Measurements from ENCODE around the gene WDR47.

WDR47 gene

GRCh38 chr1:109083923-109084322 is 42.0 kb upstream of the WDR47 start:
- ChIA-PET CTCF (interaction anchor here (1.0 kb wide), 1 partner anchor 16 kb away, joined by 4 read pairs; no protein-coding TSS in a partner anchor), POLR2A (no interaction called here)
- peak in 2 of 3 donors; percentile 39 to 56 for DNase-seq
- WGBS (ENCODE audit: insufficient coverage): 100% methylated on average over 1 of the region's 1 CpG
- Histone ChIP-seq H3K27ac (ENCODE audit: insufficient read depth in 1 of 2, low read depth in 1 of 2, low read length in 2 of 2, poor library complexity in 1 of 2, severe bottlenecking in 2 of 2) (no peak overlapping the region), H3K27me3 (replicated peaks in 2 of 5; ENCODE audit: control insufficient read depth in 4 of 5, insufficient read depth in 5 of 5, low read length in 4 of 5) (no peaks in the 10 kb centered on the region), H3K4me3 (ENCODE audit: control insufficient read depth in 1 of 7, extremely low read depth in 1 of 7, insufficient read depth in 4 of 7, low read depth in 2 of 7, low read length in 6 of 7) (no peak overlapping the region), H3K4me1 (ENCODE audit: control extremely low read depth in 1 of 4, control insufficient read depth in 4 of 4, insufficient read depth in 4 of 4, low read length in 3 of 4) (peaks cover 0 to 9% (median 0%) of the 10 kb centered on the region in 4 experiments), H3K36me3 (ENCODE audit: control insufficient read depth in 4 of 4, insufficient read depth in 4 of 4, low read length in 3 of 4) (no peaks in the 10 kb centered on the region), H3K9me3 (ENCODE audit: control extremely low read depth in 1 of 5, control insufficient read depth in 4 of 5, insufficient read depth in 2 of 5, low read depth in 1 of 5, low read length in 4 of 5) (no peaks in the 10 kb centered on the region)

GRCh38 chr1:109083501-109083900 is 41.6 kb upstream of the WDR47 start:
- 86% methylated on average over 1 of the region's 3 CpGs for WGBS (ENCODE audit: insufficient coverage)
- H3K36me3 ChIP-seq (ENCODE audit: control insufficient read depth in 4 of 4, insufficient read depth in 4 of 4, low read length in 3 of 4): no peaks in the 10 kb centered on the region
- H3K27ac ChIP-seq (ENCODE audit: insufficient read depth in 1 of 2, low read depth in 1 of 2, low read length in 2 of 2, poor library complexity in 1 of 2, severe bottlenecking in 2 of 2): no peak overlapping the region
- no peak for DNase-seq
- no peaks in the 10 kb centered on the region for H3K27me3 ChIP-seq (replicated peaks in 2 of 5; ENCODE audit: control insufficient read depth in 4 of 5, insufficient read depth in 5 of 5, low read length in 4 of 5)
- ChIA-PET POLR2A (no interaction called here), CTCF (interaction anchor here (1.0 to 2.0 kb wide), 3 partner anchors 9 to 49 kb away, joined by 3 to 9 read pairs (median 4); no protein-coding TSS in a partner anchor)
- H3K9me3 ChIP-seq (ENCODE audit: control extremely low read depth in 1 of 5, control insufficient read depth in 4 of 5, insufficient read depth in 2 of 5, low read depth in 1 of 5, low read length in 4 of 5): no peaks in the 10 kb centered on the region
- H3K4me1 ChIP-seq (ENCODE audit: control extremely low read depth in 1 of 4, control insufficient read depth in 4 of 4, insufficient read depth in 4 of 4, low read length in 3 of 4): peaks cover 0 to 9% (median 0%) of the 10 kb centered on the region in 4 experiments
- no peak overlapping the region for H3K4me3 ChIP-seq (ENCODE audit: control insufficient read depth in 1 of 7, extremely low read depth in 1 of 7, insufficient read depth in 4 of 7, low read depth in 2 of 7, low read length in 6 of 7)

GRCh38 chr1:109080441-109081082 is 38.7 kb upstream of the WDR47 start:
- Histone ChIP-seq H3K27ac (ENCODE audit: insufficient read depth in 1 of 2, low read depth in 1 of 2, low read length in 2 of 2, poor library complexity in 1 of 2, severe bottlenecking in 2 of 2) (no peak overlapping the region), H3K9me3 (ENCODE audit: control extremely low read depth in 1 of 5, control insufficient read depth in 4 of 5, insufficient read depth in 2 of 5, low read depth in 1 of 5, low read length in 4 of 5) (no peaks in the 10 kb centered on the region), H3K36me3 (ENCODE audit: control insufficient read depth in 4 of 4, insufficient read depth in 4 of 4, low read length in 3 of 4) (no peaks in the 10 kb centered on the region), H3K4me3 (ENCODE audit: control insufficient read depth in 1 of 7, extremely low read depth in 1 of 7, insufficient read depth in 4 of 7, low read depth in 2 of 7, low read length in 6 of 7) (no peak overlapping the region), H3K27me3 (replicated peaks in 2 of 5; ENCODE audit: control insufficient read depth in 4 of 5, insufficient read depth in 5 of 5, low read length in 4 of 5) (no peaks in the 10 kb centered on the region), H3K4me1 (ENCODE audit: control extremely low read depth in 1 of 4, control insufficient read depth in 4 of 4, insufficient read depth in 4 of 4, low read length in 3 of 4) (peaks cover 0 to 16% (median 4%) of the 10 kb centered on the region in 4 experiments)
- POLR2A ChIA-PET: no interaction called here
- 100% methylated on average over 2 of the region's 5 CpGs for WGBS (ENCODE audit: insufficient coverage)
- CTCF ChIA-PET: interaction anchor here (1.3 to 6.1 kb wide), 2 partner anchors 8 to 12 kb away, joined by 3 to 35 read pairs; partner anchors contain the start of gene TMEM167B
- DNase-seq: no peak

GRCh38 chr1:109079240-109079622 is 37.3 kb upstream of the WDR47 start:
- WGBS (ENCODE audit: insufficient coverage): no CpG with 5 or more reads among the region's 2 CpGs
- CTCF ChIA-PET: interaction anchor here (2.2 to 6.1 kb wide), 2 partner anchors 9 to 20 kb away, joined by 7 to 35 read pairs; partner anchors contain the start of gene TMEM167B
- no peak overlapping the region for H3K27ac ChIP-seq (ENCODE audit: insufficient read depth in 1 of 2, low read depth in 1 of 2, low read length in 2 of 2, poor library complexity in 1 of 2, severe bottlenecking in 2 of 2)

GRCh38 chr1:109078317-109078716 is 36.4 kb upstream of the WDR47 start:
- Histone ChIP-seq H3K27ac (ENCODE audit: insufficient read depth in 1 of 2, low read depth in 1 of 2, low read length in 2 of 2, poor library complexity in 1 of 2, severe bottlenecking in 2 of 2) (no peak overlapping the region), H3K36me3 (ENCODE audit: control insufficient read depth in 4 of 4, insufficient read depth in 4 of 4, low read length in 3 of 4) (no peaks in the 10 kb centered on the region), H3K9me3 (ENCODE audit: control extremely low read depth in 1 of 5, control insufficient read depth in 4 of 5, insufficient read depth in 2 of 5, low read depth in 1 of 5, low read length in 4 of 5) (no peaks in the 10 kb centered on the region), H3K4me1 (ENCODE audit: control extremely low read depth in 1 of 4, control insufficient read depth in 4 of 4, insufficient read depth in 4 of 4, low read length in 3 of 4) (peaks cover 2 to 16% (median 10%) of the 10 kb centered on the region in 4 experiments), H3K4me3 (ENCODE audit: control insufficient read depth in 1 of 7, extremely low read depth in 1 of 7, insufficient read depth in 4 of 7, low read depth in 2 of 7, low read length in 6 of 7) (no peak overlapping the region), H3K27me3 (replicated peaks in 2 of 5; ENCODE audit: control insufficient read depth in 4 of 5, insufficient read depth in 5 of 5, low read length in 4 of 5) (no peaks in the 10 kb centered on the region)
- 100% methylated on average over 1 of the region's 1 CpG for WGBS (ENCODE audit: insufficient coverage)
- ChIA-PET CTCF (interaction anchor here (2.2 to 6.1 kb wide), 2 partner anchors 10 to 21 kb away, joined by 7 to 35 read pairs; partner anchors contain the start of gene TMEM167B), POLR2A (interaction anchor here (1.5 kb wide), 1 partner anchor 22 kb away, joined by 4 read pairs; no protein-coding TSS in a partner anchor)
- DNase-seq: no peak

More at GRCh38 chr1:109079240-109079622, 37.3 kb upstream of the WDR47 start:
- no peaks in the 10 kb centered on the region for H3K9me3 ChIP-seq (ENCODE audit: control extremely low read depth in 1 of 5, control insufficient read depth in 4 of 5, insufficient read depth in 2 of 5, low read depth in 1 of 5, low read length in 4 of 5)
- H3K27me3 ChIP-seq (replicated peaks in 2 of 5; ENCODE audit: control insufficient read depth in 4 of 5, insufficient read depth in 5 of 5, low read length in 4 of 5): no peaks in the 10 kb centered on the region
- H3K4me3 ChIP-seq (ENCODE audit: control insufficient read depth in 1 of 7, extremely low read depth in 1 of 7, insufficient read depth in 4 of 7, low read depth in 2 of 7, low read length in 6 of 7): no peak overlapping the region
- POLR2A ChIA-PET: interaction anchor here (1.5 kb wide), 1 partner anchor 21 kb away, joined by 4 read pairs; no protein-coding TSS in a partner anchor
- no peak for DNase-seq
- H3K36me3 ChIP-seq (ENCODE audit: control insufficient read depth in 4 of 4, insufficient read depth in 4 of 4, low read length in 3 of 4): no peaks in the 10 kb centered on the region
- H3K4me1 ChIP-seq (ENCODE audit: control extremely low read depth in 1 of 4, control insufficient read depth in 4 of 4, insufficient read depth in 4 of 4, low read length in 3 of 4): peaks cover 2 to 19% (median 10%) of the 10 kb centered on the region in 4 experiments

GRCh38 chr1:109075531-109076490 is 33.9 kb upstream of the WDR47 start, which contains the start of gene TAF13:
Gene TAF13 (minus strand): TSS chr1:109076003. CDS start chr1:109075947, 56 bp downstream.
- Histone ChIP-seq H3K27ac (ENCODE audit: insufficient read depth in 1 of 2, low read depth in 1 of 2, low read length in 2 of 2, poor library complexity in 1 of 2, severe bottlenecking in 2 of 2) (peak within 1 kb of the TSS; percentile 87 to 92), H3K9me3 (ENCODE audit: control extremely low read depth in 1 of 5, control insufficient read depth in 4 of 5, insufficient read depth in 2 of 5, low read depth in 1 of 5, low read length in 4 of 5) (no peaks in the 10 kb centered on the region), H3K4me1 (ENCODE audit: control extremely low read depth in 1 of 4, control insufficient read depth in 4 of 4, insufficient read depth in 4 of 4, low read length in 3 of 4) (peaks cover 2 to 16% (median 10%) of the 10 kb centered on the region in 4 experiments), H3K27me3 (replicated peaks in 2 of 5; ENCODE audit: control insufficient read depth in 4 of 5, insufficient read depth in 5 of 5, low read length in 4 of 5) (no peaks in the 10 kb centered on the region), H3K4me3 (ENCODE audit: control insufficient read depth in 1 of 7, extremely low read depth in 1 of 7, insufficient read depth in 4 of 7, low read depth in 2 of 7, low read length in 6 of 7) (peak within 1 kb of the TSS; percentile 73 to 94 (median 91)), H3K36me3 (ENCODE audit: control insufficient read depth in 4 of 4, insufficient read depth in 4 of 4, low read length in 3 of 4) (peaks cover 0 to 2% (median under 1%) of the 10 kb centered on the region in 4 experiments)
- WGBS (ENCODE audit: insufficient coverage): 4% methylated on average over 27 of the region's 39 CpGs
- DNase-seq: peak; percentile 90 to 93 (median 91)
- ChIA-PET POLR2A (interaction anchor here (1.1 to 1.8 kb wide), 2 partner anchors 15 to 24 kb away, joined by 5 to 8 read pairs; partner anchors contain the start of gene TMEM167B), CTCF (interaction anchor here (0.5 to 6.1 kb wide), 5 partner anchors 9 to 46 kb away, joined by 3 to 35 read pairs (median 5); partner anchors contain the start of genes TMEM167B and WDR47)
